GM19328 (cell line): ENCODE data around the gene TSPOAP1.

ENCODE experiments used
- ATAC-seq: cut with Tn5 transposase; IDR thresholded peaks from one replicate; pipeline ENCODE4 v1.9.1; 2021; ENCODE audit warnings: mild to moderate bottlenecking, moderate library complexity; ENCODE audit not compliant: unreplicated experiment

TSPOAP1 gene

GRCh38 chr17:58267347-58268324 lies 61.0 kb downstream of the TSPOAP1 start:
- no peak for ATAC-seq

- no peak for ATAC-seq
Measured at GRCh38 chr17:58265902-58266875, 62.4 kb downstream of the TSPOAP1 start.

DNA sequence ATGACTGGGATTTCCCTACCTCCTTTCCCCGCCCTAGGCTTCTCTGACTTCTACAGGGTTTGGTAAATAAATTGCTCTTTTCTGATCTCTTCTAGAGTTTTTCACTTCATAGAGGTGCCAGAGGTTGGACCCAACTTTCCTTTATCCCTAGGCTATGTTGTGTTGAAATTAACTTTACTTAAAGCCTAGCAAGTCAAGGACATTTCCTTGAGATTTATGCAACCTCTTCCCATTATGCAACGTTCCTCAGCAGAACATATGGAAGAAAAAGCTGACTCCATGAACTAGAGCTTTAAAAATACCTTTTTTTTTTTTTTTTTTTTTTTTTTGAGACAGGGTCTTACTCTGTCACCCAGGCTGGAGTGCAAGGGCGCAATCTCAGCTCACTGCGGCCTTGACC lies 63.3 kb downstream of the TSPOAP1 start:
- no peak for ATAC-seq

DNA sequence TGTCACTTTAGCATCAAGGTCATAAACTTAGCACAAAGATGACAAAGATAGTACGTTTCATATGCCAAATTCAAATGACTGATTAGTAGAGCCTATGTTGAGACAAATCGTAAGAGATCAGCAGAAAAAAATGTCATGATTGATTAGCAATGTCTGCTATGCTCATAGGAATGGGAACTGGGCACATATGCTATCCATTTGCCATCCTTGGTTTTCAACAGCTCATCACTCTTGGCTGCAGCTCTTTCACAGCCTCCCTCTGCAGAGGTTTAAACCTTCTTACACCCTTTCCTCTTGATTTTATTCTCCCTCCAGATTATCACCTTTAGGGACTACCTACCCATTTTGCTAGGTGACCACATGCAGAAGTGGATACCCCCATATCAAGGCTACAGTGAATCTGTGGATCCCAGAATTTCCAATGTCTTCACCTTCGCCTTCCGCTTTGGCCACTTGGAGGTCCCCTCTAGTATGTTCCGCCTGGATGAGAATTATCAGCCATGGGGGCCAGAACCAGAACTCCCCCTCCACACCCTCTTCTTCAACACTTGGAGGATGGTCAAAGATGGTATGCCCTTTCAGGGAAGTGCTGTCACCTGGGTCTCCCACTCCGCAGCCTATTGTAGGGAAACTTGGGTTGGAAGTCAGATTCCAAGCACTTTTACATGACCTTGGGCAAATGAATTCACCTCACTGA lies 64.0 kb downstream of the TSPOAP1 start:
- ATAC-seq, result no peak

GRCh38 chr17:58263773-58264172 lies 64.8 kb downstream of the TSPOAP1 start:
- no peak for ATAC-seq

GRCh38 chr17:58262149-58262548 lies 66.4 kb downstream of the TSPOAP1 start:
- ATAC-seq, result no peak

DNA sequence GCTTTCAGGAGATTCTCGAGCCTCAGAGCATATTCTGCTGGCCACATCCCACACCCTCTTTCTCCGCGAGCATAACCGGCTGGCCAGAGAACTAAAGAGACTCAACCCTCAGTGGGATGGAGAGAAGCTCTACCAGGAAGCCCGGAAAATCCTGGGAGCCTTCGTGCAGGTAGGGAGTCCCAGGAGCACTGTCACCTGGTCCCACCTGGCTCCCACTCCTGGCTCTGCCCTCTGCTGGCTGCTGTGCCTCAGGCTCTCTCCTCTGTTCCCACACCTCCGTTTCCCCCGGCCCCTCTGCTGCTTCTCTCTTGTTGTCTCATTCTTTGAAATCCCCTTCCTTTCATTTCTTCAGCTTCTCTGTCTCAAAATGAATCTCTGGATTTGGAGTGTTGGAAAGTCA lies 73.8 kb downstream of the TSPOAP1 start:
- ATAC-seq, result no peak

GRCh38 chr17:58253082-58253481 lies 75.5 kb downstream of the TSPOAP1 start:
- no peak for ATAC-seq

DNA sequence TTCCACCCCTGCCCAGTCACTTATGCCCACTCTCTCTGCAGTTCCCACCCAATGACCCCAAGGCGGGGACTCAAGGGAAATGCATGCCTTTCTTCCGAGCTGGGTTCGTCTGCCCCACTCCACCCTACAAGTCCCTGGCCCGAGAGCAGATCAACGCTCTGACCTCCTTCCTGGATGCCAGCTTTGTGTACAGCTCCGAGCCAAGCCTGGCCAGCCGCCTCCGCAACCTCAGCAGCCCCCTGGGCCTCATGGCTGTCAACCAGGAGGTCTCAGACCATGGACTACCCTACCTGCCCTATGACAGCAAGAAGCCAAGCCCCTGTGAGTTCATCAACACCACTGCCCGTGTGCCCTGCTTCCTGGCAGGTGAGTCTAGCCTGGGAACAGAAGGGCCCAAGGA lies 76.5 kb downstream of the TSPOAP1 start:
- no peak for ATAC-seq
